GM21576 (cell line): Measurements from ENCODE around the gene TCF12.

Source experiments
- ATAC-seq: cut with Tn5 transposase; IDR thresholded peaks from one replicate; pipeline ENCODE4 v1.9.1; 2021; ENCODE audit warnings: mild to moderate bottlenecking, moderate library complexity; ENCODE audit not compliant: unreplicated experiment

Gene TCF12

DNA sequence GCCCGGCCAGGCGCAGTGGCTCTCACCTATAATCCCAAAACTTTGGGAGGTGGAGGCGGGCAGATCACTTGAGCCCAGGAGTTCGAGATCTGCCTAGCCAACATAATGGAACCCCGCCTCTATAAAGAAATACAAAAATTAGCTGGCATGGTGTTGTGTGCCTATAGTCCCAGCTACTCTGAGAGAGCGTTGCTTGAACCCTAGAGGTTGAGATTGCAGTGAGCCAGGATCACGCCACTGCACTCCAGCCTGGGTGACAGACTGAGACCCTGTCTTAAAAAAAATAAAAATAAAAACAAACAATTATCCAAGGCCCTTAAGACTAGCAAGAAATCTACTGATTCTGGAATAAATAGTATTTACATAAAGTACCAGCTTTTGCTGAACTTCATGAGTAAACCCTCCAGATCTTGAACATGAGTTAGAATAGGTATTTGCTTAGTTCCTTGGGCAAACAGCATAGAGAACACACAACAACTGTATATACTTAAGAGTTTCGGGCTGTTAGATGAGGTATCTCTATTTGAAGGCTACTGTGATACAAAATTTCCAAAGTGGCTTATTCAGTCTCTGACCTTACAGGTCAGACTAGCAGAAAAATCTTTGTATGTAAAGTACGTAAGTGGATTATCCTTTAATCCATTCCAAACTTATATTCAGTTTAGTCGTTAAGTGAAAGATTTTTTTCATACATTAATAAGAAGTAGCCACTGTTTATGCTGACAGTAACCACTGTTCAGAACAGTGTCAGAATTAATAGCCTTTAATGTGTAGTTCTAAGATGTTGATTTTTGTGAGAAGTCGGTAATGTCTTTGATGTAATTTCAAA lies 286.8 kb downstream of the TCF12 start:
- ATAC-seq = no peak

DNA sequence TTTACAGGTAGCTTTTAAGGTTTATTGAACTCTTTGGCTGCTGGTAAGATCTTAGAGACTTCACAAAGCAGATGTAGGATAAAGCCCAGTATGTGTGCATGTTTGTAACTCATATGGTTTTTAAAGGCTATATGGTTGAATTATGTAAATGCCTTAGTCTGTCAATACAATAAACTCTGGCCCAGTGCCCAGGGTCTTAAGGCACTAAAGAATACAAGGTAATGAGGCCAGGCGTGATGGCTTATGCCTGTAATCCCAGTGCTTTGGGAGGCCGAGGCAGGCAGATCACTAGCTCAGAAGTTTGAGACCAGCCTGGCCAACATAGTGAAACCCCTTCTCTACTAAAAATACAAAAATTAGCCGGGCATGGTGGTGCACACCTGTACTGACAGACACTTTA lies 287.6 kb downstream of the TCF12 start:
- no peak for ATAC-seq

DNA sequence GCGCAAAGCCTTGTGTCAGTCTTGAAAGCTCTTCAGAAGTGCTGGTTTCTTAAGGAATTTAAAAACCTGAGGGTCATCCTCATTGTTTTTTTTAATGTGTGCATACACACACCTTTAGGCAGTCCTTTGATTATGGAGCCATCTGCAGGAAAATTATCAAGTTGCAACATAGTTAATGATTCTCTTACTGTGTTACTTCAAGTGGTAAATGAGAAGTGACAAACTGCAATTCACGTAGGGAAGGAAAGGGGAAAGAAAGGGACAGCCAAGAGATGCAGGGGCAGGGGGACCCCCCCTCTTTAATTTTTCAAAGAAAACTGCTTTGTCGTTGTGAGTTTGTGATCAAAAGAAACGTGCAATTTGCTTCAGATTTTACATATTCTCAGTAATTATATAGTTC lies 295.4 kb downstream of the TCF12 start:
- no peak for ATAC-seq

DNA sequence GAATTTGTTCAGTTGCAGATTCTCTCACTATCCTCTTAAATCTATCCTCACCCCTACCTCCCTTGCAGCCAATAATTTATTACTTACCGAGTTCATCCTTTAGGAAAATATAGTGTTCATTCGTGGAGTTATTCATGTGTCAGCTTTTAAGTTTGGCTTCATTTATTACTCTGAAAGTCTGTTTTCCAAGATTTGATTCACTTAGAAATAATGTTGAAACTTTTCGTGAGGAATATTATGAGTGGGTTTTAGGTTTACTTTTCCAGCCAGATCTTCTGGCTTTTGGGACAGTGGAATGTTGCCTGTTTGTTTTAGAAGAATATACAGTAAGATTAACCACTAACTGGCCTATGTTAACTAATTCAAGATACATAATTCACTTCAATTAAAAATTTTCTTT lies 296.9 kb downstream of the TCF12 start:
- ATAC-seq = no peak

DNA sequence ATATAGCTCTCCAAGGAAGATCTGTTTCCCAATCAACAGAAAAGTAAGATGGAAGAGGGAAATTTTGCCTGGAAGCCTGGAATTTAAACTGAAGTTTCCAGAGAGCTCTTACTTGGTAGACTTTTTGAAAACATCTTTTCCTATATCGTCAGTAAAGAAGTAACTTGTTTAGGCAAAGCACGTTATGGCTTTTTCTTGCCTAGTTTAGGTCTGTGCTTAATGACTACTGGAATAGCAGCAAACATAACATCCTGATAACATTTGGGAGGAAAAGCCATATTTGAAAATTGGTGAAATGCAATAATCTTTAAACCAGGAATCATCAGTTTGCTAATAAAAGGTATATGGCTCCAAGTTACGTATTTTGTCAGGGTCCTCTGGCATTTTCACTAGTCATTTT lies 297.4 kb downstream of the TCF12 start:
- ATAC-seq = no peak

DNA sequence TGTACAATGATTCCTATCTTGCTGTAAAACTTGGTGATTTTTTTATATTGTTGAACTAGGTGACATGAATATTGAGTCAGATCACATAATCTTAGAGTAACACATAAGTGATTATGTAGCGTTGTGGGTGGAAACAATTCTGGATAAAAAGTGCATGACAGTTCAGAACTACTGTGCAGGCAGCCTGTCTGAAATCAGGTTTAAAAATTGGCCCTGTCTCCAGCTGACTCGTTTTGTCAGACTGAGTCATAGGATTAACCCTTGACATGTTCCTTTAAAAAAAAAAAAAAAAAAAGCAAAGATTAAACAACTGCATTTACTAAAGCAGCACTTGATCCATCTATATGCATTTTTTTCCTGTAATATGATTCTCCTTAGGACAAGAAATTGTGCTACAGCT lies 297.8 kb downstream of the TCF12 start:
- no peak for ATAC-seq

DNA sequence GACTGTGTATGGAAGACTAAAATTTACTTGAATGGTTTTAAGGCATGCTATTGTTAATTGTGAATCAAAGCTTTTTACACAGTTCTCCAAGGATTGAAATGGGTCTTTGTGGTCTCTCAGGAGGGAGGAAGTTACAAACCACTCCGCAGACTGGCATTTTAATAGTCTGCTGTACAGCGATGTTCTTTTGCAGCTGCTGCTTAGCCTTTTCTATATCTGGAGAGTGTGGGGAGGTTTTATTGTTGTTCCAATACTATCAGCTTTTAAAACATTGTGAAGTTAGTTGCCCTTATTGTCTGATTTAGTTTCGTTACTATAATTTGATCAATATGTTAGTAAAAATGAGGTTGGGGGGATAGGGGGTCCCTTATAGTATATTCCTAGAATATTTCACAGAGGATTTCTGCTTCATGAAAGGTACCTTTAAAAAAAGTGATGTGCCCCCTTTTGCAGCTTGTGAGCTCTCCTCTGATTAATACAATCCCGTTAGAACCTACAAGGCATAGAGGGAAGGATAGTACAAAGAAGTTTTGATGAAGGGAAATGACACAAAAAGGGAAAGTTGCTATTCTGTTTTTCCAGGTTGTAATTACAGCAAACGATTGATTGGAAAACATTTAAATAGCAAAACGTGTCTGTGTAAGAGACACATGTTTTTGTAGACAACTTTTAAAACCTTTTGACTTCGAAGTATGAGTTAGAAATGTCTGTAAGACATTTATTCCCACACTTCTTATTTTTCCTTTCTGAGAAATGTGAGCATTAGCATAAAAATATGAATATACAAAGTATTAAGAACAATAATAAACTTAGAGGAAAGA lies 299.5 kb downstream of the TCF12 start:
- ATAC-seq = no peak

DNA sequence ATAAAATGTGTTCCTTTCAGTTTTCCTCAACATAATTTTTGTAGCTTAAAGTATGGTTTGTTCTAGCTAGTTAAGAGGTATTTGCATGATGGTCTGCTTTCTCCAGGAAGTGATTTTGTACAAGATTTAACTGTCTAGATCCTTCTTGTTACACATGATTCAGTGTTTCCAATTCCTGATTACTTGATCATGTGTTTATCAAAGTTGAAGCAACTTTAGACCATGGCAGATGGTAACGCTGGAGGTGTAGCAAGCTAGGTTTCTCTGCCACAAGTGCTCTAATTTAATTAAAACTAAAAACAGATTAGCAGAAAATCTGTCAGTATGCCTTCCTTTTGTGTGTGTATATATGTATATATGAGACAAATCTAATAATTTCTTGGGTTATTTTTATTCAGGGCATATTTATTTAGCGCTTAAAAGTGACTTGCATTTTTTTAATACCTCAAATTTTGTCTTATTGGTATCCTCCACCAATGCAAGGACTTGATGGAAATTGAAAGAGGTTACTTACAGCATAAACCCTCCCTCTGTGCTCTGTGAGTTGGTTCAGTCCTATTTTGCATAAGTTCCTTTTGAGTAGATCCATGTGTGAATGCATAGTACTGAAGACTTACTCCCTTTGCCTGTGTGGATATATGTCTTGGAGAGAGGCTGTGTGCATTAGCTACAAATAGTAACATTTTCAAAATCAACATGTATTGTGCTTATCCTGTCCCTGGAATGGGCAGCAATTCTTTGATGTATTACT lies 300.6 kb downstream of the TCF12 start:
- ATAC-seq = no peak

DNA sequence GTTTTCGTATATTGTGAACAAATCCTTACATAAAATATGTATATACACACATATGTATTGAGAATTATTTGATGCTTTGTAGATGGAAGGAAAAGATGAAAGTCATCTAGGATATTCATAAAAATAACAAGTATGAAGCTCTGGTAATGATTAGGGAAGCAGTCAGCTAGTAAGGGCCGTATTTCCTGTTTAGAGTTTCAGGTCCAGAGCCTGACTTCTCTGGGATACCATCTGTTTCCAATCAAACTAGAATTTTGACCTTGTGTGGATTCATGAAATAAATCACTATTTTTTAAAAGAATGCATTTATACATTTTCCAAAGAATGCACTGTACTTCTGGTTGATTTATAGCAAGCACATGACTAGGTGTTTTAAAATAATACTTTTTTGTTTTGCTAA lies 301.8 kb downstream of the TCF12 start:
- no peak for ATAC-seq

DNA sequence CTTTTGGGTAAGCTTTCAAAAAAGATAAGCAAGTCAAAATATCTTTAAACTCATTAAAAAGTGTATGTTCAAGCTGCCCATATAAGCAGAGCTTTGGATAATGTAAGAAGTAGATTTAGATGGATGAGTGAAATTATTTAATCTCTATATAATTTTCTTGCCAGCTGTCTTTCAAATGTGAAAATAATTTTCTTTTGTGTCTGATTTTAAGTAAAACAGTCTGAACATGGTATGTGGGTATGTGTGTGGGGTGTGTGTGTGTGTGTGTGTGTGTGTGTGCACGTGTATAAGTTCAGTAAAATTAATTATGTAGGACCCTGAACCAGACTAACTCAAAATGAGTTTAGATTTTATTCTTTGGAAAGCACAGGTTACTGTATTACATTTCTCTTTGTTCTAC lies 302.7 kb downstream of the TCF12 start:
- no peak for ATAC-seq

DNA sequence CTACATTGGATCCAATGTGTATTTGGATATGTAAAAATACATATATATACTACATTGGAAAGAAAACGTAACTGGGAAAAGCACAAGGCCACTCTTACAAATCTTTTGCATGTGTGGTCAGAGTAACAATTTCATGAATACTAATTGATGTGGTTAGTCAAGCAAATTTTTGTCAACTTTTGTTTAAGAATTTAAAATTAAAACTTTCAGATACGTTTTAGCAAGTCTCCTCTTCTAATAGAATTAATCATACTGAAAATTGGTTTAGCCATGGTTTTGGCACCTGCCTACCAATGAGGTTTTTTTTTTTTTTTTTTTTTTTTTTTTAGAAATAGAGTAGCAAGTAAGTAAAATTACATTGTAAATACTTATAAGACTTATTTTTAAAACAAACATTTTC lies 304.9 kb downstream of the TCF12 start:
- ATAC-seq = no peak

DNA sequence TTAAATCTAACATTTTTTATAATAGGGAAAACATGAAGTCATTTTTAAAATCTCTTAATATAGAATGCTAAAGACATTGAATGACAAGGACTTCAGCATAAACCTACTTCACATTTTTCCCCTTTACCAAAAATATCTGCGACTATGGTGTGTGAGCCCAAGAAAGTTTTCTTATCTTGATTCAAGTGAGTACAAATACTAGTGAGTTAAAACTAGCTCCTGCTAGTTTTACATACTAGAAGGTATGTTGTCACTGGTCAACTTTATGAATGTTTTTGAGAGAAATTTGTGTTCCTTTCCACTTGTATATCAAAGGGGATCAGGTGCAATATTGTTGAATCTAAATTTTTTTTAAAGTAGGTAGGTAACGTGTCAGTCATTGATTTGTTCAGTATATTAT lies 305.4 kb downstream of the TCF12 start:
- ATAC-seq = no peak

DNA sequence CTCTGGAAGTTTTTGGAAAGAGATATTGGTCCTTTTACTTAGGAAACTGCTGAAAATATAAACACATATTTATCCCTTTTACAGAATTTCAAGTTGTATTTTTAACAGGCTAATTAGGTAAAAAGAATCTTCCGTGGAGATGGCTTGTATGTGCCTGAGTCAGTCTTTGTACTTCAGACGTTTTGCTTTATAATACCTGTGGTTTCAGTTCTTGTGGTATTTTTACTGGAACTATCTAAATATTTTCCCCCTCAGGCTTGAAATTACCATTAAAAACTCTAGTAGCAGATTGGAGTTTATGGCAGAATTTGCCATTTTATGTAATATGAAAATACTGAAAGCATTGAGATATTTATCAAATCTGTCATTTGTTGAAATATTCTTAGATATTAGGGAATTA lies 306.2 kb downstream of the TCF12 start:
- ATAC-seq = no peak

DNA sequence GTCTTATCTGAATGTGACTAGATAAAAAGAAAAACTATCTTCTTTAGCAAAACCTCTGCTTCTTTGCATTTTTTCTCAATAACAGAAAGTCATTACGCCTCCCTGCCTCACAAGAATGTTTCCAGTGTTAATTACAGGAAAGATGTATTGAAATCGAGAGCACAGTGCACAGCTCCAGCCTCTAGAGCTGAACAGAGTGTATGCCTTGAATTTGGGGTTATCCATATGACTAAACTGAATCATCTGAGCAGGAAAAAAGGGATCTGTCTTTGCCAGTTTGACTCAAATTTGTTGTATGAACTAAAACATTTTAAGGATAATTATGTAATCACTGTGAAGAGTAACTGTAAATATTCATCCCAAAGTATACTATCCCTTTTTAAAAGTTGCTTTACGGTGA lies 308.7 kb downstream of the TCF12 start:
- no peak for ATAC-seq

DNA sequence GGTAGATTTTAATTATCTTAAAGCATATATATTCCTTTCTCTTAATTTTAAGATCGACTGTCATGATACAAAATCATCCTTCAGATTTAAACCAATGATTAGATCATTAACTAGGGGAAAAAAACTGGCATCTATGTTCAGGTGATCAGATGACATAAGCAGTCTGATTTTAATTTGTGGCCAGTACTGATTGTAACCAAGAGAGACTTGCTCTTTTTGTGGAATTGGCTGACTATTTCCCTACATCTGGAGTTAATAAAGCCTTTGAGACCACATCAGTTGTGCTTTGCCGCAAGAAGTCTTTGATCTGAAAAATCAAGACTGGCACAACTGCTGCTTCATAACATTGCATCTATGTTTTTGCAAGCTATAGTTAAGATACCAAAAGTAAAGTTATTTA lies 309.5 kb downstream of the TCF12 start:
- ATAC-seq = no peak

DNA sequence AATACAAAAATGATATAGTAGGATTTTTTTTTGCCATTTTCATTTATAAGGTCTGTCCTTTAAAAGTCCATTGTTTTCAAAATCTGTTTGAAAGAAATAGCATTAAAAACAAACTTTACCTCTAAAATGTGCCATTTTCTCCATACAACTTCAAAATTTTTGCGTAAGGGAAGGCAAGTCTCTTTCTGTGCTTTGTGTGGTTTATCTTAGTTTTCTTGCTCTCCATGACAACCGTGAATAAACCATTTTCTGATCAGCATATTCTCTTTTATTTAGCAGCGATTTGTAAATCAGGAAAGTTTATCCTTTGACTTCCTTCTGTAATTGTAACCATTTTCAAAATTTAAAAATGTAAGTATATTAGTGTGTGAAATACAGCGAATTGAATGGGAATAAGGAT lies 310.0 kb downstream of the TCF12 start:
- ATAC-seq = no peak

DNA sequence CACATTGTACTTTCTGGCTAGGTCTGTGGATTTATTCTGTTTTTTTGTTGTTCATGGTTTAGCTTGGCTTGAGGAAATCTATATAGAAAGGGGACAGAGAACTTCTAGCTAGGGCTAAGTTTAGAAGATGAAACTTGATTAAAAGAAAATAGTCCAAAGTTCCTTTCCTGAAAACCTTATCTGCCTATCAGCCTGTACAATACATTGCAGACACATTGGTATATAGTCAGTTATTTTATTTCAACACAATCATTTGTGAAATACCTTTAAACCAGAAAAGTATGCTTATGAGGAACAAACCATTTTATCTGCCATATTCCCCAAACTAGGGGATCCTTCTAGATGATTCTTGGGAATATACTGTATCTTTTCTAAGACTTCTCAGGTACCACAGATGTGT lies 310.6 kb downstream of the TCF12 start:
- no peak for ATAC-seq

DNA sequence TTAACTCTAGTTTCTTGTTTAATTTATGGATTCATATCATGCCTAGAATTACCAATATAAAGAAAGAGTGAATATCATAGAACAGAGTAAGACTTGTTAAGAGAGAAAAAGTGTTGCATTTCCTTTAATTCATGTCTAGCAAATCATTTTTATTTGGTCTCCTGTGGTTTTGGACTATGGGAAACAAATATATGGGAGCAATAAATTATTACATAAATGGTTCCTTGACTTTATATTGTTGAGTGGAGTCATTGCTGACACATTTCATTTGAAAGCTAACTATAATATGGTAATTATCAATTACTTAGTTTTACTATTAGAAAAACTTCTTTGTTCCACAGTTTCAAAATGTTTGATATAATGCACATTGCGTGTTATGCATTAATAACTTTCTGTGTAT lies 313.1 kb downstream of the TCF12 start:
- ATAC-seq = no peak

DNA sequence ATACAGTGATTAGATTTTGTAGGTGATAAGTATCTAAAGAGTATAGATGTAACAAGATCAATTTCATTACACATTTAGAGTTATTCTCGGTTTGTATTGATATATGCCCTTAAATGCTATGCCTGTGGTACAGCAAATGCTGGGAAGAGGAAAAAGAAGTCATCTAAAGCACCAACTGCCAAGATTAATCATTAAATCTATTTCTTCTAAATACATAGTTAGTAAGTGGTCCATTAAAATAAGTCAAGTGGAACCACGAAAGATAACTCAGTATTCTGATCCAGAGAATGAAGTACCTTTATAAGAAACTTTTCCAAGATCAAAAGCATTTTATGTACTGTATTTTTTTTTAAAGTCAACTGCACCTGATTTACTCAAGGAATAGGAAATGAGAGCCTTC lies 315.7 kb downstream of the TCF12 start:
- ATAC-seq = no peak

DNA sequence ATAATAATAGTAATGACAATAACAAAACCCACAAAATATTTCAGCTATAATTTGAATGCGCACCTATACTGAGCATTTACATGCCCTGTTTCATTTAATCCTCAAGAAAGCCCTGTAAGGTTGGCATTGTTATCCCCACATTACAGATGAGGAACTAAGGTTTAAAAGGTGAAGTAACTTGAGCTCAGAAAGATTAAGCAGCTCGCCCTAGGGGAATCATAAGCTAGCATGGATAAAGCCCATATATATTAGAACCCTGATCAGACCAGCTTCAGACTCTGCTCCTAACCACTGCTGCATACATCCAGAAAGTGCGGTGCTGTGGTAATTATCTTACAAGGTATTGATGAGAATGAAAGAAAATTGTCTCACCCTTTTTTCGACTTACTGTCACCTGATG lies 316.7 kb downstream of the TCF12 start:
- no peak for ATAC-seq

DNA sequence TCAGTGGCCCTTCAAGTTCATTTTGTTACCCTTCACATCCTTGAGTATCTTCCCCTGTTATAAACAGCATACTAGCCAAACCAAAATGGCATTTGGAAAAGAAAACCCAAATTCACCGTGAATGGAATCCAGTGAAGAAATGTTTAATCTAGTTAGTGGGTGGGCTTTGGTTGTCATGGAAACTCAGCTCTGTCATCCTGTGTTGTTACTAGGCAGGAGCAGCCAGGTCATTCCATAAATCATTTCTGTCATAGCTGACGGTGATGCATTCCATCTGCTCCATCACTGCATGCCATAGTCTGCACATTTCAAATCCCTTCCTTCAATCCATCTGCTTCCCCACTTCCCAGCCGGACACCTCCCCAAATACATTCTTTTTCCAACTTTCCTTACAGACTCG lies 317.4 kb downstream of the TCF12 start:
- ATAC-seq = no peak
